GM21526 (cell line): ENCODE results near the gene AKT3.

ENCODE experiments used
- ATAC-seq: cut with Tn5 transposase; IDR thresholded peaks from one replicate; pipeline ENCODE4 v1.9.1; 2021; ENCODE audit warnings: moderate library complexity; ENCODE audit not compliant: unreplicated experiment, low FRiP score

The AKT3 gene

GRCh38 chr1:243449373-243449772, 400.7 kb downstream of the AKT3 start:
- ATAC-seq, result no peak

- no peak for ATAC-seq
Observed at GRCh38 chr1:243447844-243448243, 402.2 kb downstream of the AKT3 start.

GRCh38 chr1:243447347-243447746, 402.7 kb downstream of the AKT3 start:
- no peak for ATAC-seq

GRCh38 chr1:243443557-243443956, 406.5 kb downstream of the AKT3 start:
- no peak for ATAC-seq

- ATAC-seq, result no peak
Observed at GRCh38 chr1:243441601-243442000, 408.4 kb downstream of the AKT3 start.

DNA sequence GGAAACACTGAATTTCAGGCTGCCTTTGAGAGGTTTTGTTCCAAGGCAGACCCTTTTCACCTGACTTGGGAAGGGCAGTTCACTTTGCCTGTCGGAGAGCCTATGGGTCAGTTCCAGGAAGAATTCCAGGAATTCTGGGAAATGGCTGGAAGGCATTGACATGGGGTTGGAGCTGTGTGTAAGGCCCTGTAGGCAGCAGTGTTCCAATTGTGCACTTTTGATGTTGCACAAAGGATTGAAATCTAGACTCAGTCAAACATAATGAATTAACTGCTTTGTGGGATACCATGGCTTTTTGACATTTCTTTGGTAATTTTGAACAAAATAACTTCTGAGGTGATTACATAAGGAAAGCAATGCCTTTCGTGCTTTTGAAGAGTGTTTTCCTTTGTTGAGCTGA, 409.6 kb downstream of the AKT3 start:
- no peak for ATAC-seq

GRCh38 chr1:243438815-243439214, 411.2 kb downstream of the AKT3 start:
- ATAC-seq, result no peak
